Epidermal melanocyte (primary cell): ENCODE measurements around the gene COQ10A.
"Not testable (repeated sequence)": the region's sequence is repeated elsewhere in the genome, so short reads cannot be mapped to it uniquely, and the experiment has no call there.

Experiments
- DNase-seq: peaks from one replicate; pipeline ENCODE4 v3.0.0; 2011; ENCODE audit warnings: low spot score; ENCODE audit not compliant: insufficient read length

Gene COQ10A

GRCh38 chr12:56242986-56243385 lies 23.8 kb upstream of the COQ10A start:
- no peak for DNase-seq

GRCh38 chr12:56243731-56244181 lies 23.0 kb upstream of the COQ10A start:
- DNase-seq = peak; percentile 81

- DNase-seq = no peak
Measured at GRCh38 chr12:56244494-56244893, 22.2 kb upstream of the COQ10A start.

- DNase-seq = no peak
Measured at GRCh38 chr12:56247923-56248322, 18.8 kb upstream of the COQ10A start.

- no peak for DNase-seq
Measured at GRCh38 chr12:56248711-56249110, 18.0 kb upstream of the COQ10A start.

GRCh38 chr12:56252649-56253048 lies 14.1 kb upstream of the COQ10A start:
- no peak for DNase-seq

GRCh38 chr12:56253091-56253490 lies 13.7 kb upstream of the COQ10A start:
- DNase-seq = no peak

- no peak for DNase-seq
Measured at GRCh38 chr12:56255671-56256070, 11.1 kb upstream of the COQ10A start.

- DNase-seq = no peak
Measured at GRCh38 chr12:56256326-56256960, 10.3 kb upstream of the COQ10A start.

- DNase-seq = no peak
Measured at GRCh38 chr12:56257071-56257470, 9.7 kb upstream of the COQ10A start.

GRCh38 chr12:56257491-56258067 lies 9.2 kb upstream of the COQ10A start:
- DNase-seq = no peak

GRCh38 chr12:56258068-56258819 lies 8.5 kb upstream of the COQ10A start, which contains the start of gene ANKRD52:
ANKRD52 (minus strand) TSS chr12:56258384; CDS start chr12:56258269, 115 bp downstream.
- peak; percentile 81 for DNase-seq

GRCh38 chr12:56258820-56259183 lies 7.9 kb upstream of the COQ10A start:
- no peak for DNase-seq

- DNase-seq = no peak
Measured at GRCh38 chr12:56260380-56260779, 6.4 kb upstream of the COQ10A start.

GRCh38 chr12:56260921-56261320 lies 5.8 kb upstream of the COQ10A start:
- no peak for DNase-seq

- DNase-seq = no peak
Measured at GRCh38 chr12:56261503-56262232, 5.1 kb upstream of the COQ10A start.

GRCh38 chr12:56262955-56263354 lies 3.8 kb upstream of the COQ10A start:
- not testable (repeated sequence) for DNase-seq

GRCh38 chr12:56266068-56266692 lies 562 bp upstream of the COQ10A start:
- not testable (repeated sequence) for DNase-seq

- DNase-seq = no peak
Measured at GRCh38 chr12:56267443-56268071, 815 bp downstream of the COQ10A start.

- DNase-seq = no peak
Measured at GRCh38 chr12:56271031-56271430, 4.3 kb downstream of the COQ10A start.

- DNase-seq = not testable (repeated sequence)
Measured at GRCh38 chr12:56272468-56272867, 5.7 kb downstream of the COQ10A start.
